Liver (tissue), 3 donors: ENCODE results near the gene KCNMA1.

Experiments
- FOXA1 ChIP-seq: IDR thresholded peaks from 2 replicates; pipeline ENCODE4 v1.6.1; 2016; ENCODE audit warnings: antibody characterized with exemption
- GABPA ChIP-seq, 2 donors: IDR thresholded peaks in 1 of 2; conservative IDR thresholded peaks in 1 of 2; 2 replicates each; pipeline ENCODE4 v1.6.1; 2016; ENCODE audit warnings: antibody characterized with exemption in 2 of 2, mild to moderate bottlenecking in 1 of 2, moderate library complexity in 1 of 2
- JUND ChIP-seq, 2 donors: IDR thresholded peaks; 2 replicates each; pipeline ENCODE4 v1.6.1; 2016; ENCODE audit warnings: antibody characterized with exemption in 2 of 2
- RAD21 ChIP-seq, 2 donors: IDR thresholded peaks; 2 replicates each; pipeline ENCODE4 v1.6.1; 2016; ENCODE audit warnings: antibody characterized with exemption in 2 of 2, mild to moderate bottlenecking in 2 of 2
- RXRA ChIP-seq, 2 donors: IDR thresholded peaks; 2 replicates each; pipeline ENCODE4 v1.6.1; 2017 to 2018; ENCODE audit warnings: antibody characterized with exemption in 2 of 2, mild to moderate bottlenecking in 1 of 2
- TAF1 ChIP-seq: conservative IDR thresholded peaks from 2 replicates; pipeline ENCODE4 v1.6.1; 2016; ENCODE audit warnings: antibody characterized with exemption, mild to moderate bottlenecking
- YY1 ChIP-seq: IDR thresholded peaks from 2 replicates; pipeline ENCODE4 v1.6.1; 2016; ENCODE audit warnings: antibody characterized with exemption, mild to moderate bottlenecking
- TF ChIP-seq, protein P1 (sequence below): fragments of 150-350 bp; IDR thresholded peaks from 2 replicates; pipeline ENCODE4 v1.5.1; 2017; ENCODE audit warnings: improper control_type of control experiment, low read depth, low read length; ENCODE audit not compliant: missing input control
- TF ChIP-seq, protein P2 (sequence below): IDR thresholded peaks from 2 replicates; pipeline ENCODE4 v1.6.1; 2016; ENCODE audit warnings: antibody characterized with exemption, mild to moderate bottlenecking
- TF ChIP-seq, protein P3 (sequence below): IDR thresholded peaks from 2 replicates; pipeline ENCODE4 v1.6.1; 2016; ENCODE audit warnings: antibody characterized with exemption
- TF ChIP-seq, protein P4 (sequence below): IDR thresholded peaks from 2 replicates; pipeline ENCODE4 v1.6.1; 2016; ENCODE audit warnings: antibody characterized with exemption
- TF ChIP-seq, protein P5 (sequence below): IDR thresholded peaks from 2 replicates; pipeline ENCODE4 v1.6.1; 2016; ENCODE audit warnings: antibody characterized with exemption
- donor health status: healthy.
- donor health status: healthy.

DNA sequence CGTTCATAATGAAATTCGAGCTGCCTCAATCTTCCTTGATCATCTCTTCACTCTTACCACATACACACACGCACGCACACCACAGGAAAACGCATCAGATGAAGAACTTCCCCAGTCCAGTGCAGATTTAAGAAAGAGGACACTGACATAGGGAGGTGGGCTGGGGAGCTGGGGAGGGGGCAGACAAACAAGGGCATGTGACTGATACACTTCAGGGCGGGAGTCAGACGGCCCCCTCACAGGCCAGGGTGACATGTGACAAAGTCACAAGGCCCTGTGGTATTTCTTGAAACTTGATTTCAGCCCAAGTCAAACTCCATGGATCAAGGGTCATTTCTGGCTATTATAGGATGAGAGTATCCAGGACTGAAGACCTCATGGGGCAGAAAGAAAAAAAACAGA is 82.6 kb downstream of the KCNMA1 start:
- TF ChIP-seq TAF1 = no peak
- TF ChIP-seq, protein P1, sequence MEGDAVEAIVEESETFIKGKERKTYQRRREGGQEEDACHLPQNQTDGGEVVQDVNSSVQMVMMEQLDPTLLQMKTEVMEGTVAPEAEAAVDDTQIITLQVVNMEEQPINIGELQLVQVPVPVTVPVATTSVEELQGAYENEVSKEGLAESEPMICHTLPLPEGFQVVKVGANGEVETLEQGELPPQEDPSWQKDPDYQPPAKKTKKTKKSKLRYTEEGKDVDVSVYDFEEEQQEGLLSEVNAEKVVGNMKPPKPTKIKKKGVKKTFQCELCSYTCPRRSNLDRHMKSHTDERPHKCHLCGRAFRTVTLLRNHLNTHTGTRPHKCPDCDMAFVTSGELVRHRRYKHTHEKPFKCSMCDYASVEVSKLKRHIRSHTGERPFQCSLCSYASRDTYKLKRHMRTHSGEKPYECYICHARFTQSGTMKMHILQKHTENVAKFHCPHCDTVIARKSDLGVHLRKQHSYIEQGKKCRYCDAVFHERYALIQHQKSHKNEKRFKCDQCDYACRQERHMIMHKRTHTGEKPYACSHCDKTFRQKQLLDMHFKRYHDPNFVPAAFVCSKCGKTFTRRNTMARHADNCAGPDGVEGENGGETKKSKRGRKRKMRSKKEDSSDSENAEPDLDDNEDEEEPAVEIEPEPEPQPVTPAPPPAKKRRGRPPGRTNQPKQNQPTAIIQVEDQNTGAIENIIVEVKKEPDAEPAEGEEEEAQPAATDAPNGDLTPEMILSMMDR = no peak
- no peak for TF ChIP-seq RAD21 (IDR thresholded peaks at IDR 0.05)
- TF ChIP-seq RXRA (IDR thresholded peaks at IDR 0.05) = peak in 1 of 2 donors; percentile 45
- no peak for TF ChIP-seq YY1
- TF ChIP-seq, protein P2, sequence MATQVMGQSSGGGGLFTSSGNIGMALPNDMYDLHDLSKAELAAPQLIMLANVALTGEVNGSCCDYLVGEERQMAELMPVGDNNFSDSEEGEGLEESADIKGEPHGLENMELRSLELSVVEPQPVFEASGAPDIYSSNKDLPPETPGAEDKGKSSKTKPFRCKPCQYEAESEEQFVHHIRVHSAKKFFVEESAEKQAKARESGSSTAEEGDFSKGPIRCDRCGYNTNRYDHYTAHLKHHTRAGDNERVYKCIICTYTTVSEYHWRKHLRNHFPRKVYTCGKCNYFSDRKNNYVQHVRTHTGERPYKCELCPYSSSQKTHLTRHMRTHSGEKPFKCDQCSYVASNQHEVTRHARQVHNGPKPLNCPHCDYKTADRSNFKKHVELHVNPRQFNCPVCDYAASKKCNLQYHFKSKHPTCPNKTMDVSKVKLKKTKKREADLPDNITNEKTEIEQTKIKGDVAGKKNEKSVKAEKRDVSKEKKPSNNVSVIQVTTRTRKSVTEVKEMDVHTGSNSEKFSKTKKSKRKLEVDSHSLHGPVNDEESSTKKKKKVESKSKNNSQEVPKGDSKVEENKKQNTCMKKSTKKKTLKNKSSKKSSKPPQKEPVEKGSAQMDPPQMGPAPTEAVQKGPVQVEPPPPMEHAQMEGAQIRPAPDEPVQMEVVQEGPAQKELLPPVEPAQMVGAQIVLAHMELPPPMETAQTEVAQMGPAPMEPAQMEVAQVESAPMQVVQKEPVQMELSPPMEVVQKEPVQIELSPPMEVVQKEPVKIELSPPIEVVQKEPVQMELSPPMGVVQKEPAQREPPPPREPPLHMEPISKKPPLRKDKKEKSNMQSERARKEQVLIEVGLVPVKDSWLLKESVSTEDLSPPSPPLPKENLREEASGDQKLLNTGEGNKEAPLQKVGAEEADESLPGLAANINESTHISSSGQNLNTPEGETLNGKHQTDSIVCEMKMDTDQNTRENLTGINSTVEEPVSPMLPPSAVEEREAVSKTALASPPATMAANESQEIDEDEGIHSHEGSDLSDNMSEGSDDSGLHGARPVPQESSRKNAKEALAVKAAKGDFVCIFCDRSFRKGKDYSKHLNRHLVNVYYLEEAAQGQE = no peak
- no peak for TF ChIP-seq GABPA (IDR thresholded peaks at IDR 0.05 in 1 of 2, conservative IDR thresholded peaks at IDR 0.05 in 1 of 2)
- TF ChIP-seq FOXA1 = no peak
- TF ChIP-seq, protein P3, sequence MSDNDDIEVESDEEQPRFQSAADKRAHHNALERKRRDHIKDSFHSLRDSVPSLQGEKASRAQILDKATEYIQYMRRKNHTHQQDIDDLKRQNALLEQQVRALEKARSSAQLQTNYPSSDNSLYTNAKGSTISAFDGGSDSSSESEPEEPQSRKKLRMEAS = peak; percentile 34
- TF ChIP-seq JUND (IDR thresholded peaks at IDR 0.05) = no peak
- TF ChIP-seq, protein P4, sequence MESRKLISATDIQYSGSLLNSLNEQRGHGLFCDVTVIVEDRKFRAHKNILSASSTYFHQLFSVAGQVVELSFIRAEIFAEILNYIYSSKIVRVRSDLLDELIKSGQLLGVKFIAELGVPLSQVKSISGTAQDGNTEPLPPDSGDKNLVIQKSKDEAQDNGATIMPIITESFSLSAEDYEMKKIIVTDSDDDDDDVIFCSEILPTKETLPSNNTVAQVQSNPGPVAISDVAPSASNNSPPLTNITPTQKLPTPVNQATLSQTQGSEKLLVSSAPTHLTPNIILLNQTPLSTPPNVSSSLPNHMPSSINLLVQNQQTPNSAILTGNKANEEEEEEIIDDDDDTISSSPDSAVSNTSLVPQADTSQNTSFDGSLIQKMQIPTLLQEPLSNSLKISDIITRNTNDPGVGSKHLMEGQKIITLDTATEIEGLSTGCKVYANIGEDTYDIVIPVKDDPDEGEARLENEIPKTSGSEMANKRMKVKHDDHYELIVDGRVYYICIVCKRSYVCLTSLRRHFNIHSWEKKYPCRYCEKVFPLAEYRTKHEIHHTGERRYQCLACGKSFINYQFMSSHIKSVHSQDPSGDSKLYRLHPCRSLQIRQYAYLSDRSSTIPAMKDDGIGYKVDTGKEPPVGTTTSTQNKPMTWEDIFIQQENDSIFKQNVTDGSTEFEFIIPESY = peak; percentile 2
- TF ChIP-seq, protein P5, sequence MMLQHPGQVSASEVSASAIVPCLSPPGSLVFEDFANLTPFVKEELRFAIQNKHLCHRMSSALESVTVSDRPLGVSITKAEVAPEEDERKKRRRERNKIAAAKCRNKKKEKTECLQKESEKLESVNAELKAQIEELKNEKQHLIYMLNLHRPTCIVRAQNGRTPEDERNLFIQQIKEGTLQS = no peak
